Measurements from ENCODE around the gene GABRR3. TPM values are rescaled to one million over a fixed set of nuclear protein-coding genes. Genes with fewer than 3 reads are reported as not detected.

GABRR3 gene
- total RNA-seq, 4 donors from 2014 or later: not detected

DNA sequence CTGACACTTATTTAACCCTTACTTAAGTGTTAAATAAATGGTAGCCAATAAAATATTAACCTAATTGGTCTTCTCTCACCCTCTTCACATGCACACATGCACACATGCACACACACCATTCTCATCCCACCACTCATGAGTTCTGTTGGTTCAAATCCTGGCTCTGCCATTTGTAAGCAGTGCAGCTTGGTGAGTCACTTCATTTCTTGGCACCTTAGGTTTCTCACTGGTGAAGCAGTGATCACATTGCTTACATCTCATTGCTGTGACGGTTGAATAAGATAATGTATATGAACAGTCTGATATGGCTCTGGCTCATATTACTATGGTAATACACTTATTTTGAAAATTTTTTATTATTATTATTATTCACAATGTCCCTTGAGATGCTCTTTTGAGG lies 96.7 kb downstream of the GABRR3 start:
- ATAC-seq (no peak), DNase-seq (no peak)
- H3K27ac ChIP-seq: no peak overlapping the region
- peaks cover 0 to 83% of the 10 kb centered on the region in 2 donors for H3K36me3 ChIP-seq
- no peak overlapping the region for H3K4me3 ChIP-seq
- in situ Hi-C loops (cut with MboI; ENCODE audit: low sequenced_read_pairs in 4 of 4) (no loop called here), intact Hi-C loops (cut with DNase I; ENCODE audit: low total_unique reads) (no loop called here)
- no peak for TF ChIP-seq POLR2A (IDR thresholded peaks at IDR 0.05)
- no peak for TF ChIP-seq CTCF (IDR thresholded peaks at IDR 0.05 in 4 of 5, conservative IDR thresholded peaks at IDR 0.05 in 1 of 5)
- no peaks in the 10 kb centered on the region for H3K9me3 ChIP-seq
- H3K27me3 ChIP-seq: no peaks in the 10 kb centered on the region
- H3K4me1 ChIP-seq: no peaks in the 10 kb centered on the region

- intact Hi-C loops (cut with DNase I; ENCODE audit: low total_unique reads) (no loop called here), in situ Hi-C loops (cut with MboI; ENCODE audit: low sequenced_read_pairs in 4 of 4) (no loop called here)
- no peak overlapping the region for H3K4me3 ChIP-seq
- H3K27ac ChIP-seq: no peak overlapping the region
- DNase-seq (no peak), ATAC-seq (no peak)
- H3K36me3 ChIP-seq: peaks cover 0 to 76% of the 10 kb centered on the region in 2 donors
- peaks cover 0 to 7% of the 10 kb centered on the region in 2 donors for H3K4me1 ChIP-seq
- TF ChIP-seq POLR2A (IDR thresholded peaks at IDR 0.05) (no peak), CTCF (IDR thresholded peaks at IDR 0.05 in 4 of 5, conservative IDR thresholded peaks at IDR 0.05 in 1 of 5) (no peak)
- H3K27me3 ChIP-seq: no peaks in the 10 kb centered on the region
- no peaks in the 10 kb centered on the region for H3K9me3 ChIP-seq
Measured at GRCh38 chr3:97937205-97937604, 97.9 kb downstream of the GABRR3 start.

- H3K27me3 ChIP-seq: no peaks in the 10 kb centered on the region
- H3K9me3 ChIP-seq: no peaks in the 10 kb centered on the region
- ATAC-seq (no peak), DNase-seq (no peak)
- in situ Hi-C loops (cut with MboI; ENCODE audit: low sequenced_read_pairs in 4 of 4) (no loop called here), intact Hi-C loops (cut with DNase I; ENCODE audit: low total_unique reads) (no loop called here)
- H3K27ac ChIP-seq: no peak overlapping the region
- no peak overlapping the region for H3K4me3 ChIP-seq
- no peak for TF ChIP-seq POLR2A (IDR thresholded peaks at IDR 0.05)
- TF ChIP-seq CTCF (IDR thresholded peaks at IDR 0.05 in 4 of 5, conservative IDR thresholded peaks at IDR 0.05 in 1 of 5): no peak
- H3K4me1 ChIP-seq: peaks cover 0 to 7% of the 10 kb centered on the region in 2 donors
- peaks cover 0 to 66% of the 10 kb centered on the region in 2 donors for H3K36me3 ChIP-seq
Measured at GRCh38 chr3:97935842-97936241, 99.3 kb downstream of the GABRR3 start.

Other genes starting within 250 kb of the GABRR3 start
- gene CRYBG3, start 213.3 kb downstream of the GABRR3 start, total RNA-seq: 10 to 100 TPM; 23.0 to 47.3 (median 24.8) TPM
- gene RIOX2, start 62.9 kb downstream of the GABRR3 start, total RNA-seq: 10 to 100 TPM; 27.4 to 57.3 (median 49.6) TPM
- gene OR5AC2, start 51.9 kb upstream of the GABRR3 start, total RNA-seq: not detected
- gene OR5H1, start 95.4 kb upstream of the GABRR3 start, total RNA-seq: not detected
- not detected for gene OR5H14, start 112.2 kb upstream of the GABRR3 start, total RNA-seq
- gene OR5H15, start 131.4 kb upstream of the GABRR3 start, total RNA-seq: not detected
- not detected for gene OR5H6, start 228.9 kb upstream of the GABRR3 start, total RNA-seq
- gene OR5H2, start 247.2 kb upstream of the GABRR3 start, total RNA-seq: not detected

All from gastrocnemius medialis (tissue), 4 donors.